Vein endothelial cell (primary cell): ENCODE results near the gene GPRC5D. TPM values are rescaled to one million over a fixed set of nuclear protein-coding genes. Genes with fewer than 3 reads are reported as not detected.

Experiments
- small RNA-seq: library from RNA; depleted of rRNA; stranded (forward); fragments of <200 nt; gene quantifications from one replicate; pipeline ENCODE3, GENCODE V24; 2012
- total RNA-seq: library from RNA; depleted of rRNA; stranded (reverse); fragments of >200 nt; gene quantifications from 2 replicates; pipeline ENCODE4 v1.2.3, GENCODE V29; 2012

GPRC5D gene
- total RNA-seq: 0.38 TPM in 1 of 2 replicates, not detected in the other

DNA sequence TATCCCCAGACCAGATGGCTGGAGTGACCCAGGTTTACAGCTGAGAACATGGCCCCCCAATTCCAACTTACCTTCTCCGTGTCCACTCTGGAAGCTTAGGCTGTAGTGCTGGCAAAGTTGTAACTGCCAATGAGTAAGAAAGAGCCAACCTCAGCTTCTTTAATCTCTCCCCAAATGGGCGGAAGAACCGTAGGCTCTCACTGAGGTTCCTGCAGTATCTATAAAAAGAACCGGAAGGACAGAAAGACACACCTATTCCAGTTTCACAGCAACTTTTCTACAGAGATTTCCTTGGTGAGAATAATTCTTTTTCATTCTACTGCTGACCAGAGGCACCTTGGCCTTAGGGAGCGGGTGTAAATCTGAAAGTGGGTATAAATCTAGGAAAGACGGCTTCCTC, at the start of gene GPRC5D:
TSS of gene GPRC5D (minus strand) at position 135 of the 400 bp plus-strand sequence. CDS start 1,786 bp downstream, outside the sequence.

DNA sequence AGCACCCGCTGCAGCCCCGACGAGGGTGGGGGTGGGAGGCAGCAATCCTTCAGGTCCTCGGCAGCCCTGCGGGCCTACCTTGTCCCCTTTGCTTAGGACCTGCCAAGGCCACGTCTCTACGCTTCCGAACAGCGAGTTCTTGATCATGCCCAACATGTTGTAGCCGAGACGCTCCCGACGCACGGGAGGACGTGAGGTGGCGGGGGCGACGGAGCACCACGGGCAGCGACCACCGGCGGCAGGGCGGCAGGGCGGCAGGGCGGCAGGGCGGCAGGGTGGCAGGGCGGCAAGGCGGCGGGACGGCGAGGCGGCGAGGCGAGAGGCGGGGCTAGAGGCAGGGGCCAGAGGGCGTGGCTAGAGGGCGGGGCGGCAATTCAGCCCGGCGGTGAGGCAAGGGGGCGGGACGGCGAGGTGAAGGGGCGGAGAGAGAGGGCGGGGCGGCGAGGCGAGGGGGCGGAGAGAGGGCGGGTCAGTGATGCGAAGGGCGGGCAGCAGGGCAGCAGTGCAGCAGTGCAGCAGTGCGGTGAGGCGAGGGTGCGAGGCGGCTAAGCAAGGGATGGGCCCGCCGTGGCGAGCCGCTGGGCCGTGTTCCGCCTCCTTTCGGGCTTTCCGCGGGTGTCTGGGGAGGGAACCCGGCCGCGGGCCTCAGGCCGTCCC, 48.1 kb upstream of the GPRC5D start, which contains the start of gene HEBP1:
TSS of gene HEBP1 (minus strand) at position 307 of the 657 bp plus-strand sequence. CDS start at position 156, 151 bp downstream.

DNA sequence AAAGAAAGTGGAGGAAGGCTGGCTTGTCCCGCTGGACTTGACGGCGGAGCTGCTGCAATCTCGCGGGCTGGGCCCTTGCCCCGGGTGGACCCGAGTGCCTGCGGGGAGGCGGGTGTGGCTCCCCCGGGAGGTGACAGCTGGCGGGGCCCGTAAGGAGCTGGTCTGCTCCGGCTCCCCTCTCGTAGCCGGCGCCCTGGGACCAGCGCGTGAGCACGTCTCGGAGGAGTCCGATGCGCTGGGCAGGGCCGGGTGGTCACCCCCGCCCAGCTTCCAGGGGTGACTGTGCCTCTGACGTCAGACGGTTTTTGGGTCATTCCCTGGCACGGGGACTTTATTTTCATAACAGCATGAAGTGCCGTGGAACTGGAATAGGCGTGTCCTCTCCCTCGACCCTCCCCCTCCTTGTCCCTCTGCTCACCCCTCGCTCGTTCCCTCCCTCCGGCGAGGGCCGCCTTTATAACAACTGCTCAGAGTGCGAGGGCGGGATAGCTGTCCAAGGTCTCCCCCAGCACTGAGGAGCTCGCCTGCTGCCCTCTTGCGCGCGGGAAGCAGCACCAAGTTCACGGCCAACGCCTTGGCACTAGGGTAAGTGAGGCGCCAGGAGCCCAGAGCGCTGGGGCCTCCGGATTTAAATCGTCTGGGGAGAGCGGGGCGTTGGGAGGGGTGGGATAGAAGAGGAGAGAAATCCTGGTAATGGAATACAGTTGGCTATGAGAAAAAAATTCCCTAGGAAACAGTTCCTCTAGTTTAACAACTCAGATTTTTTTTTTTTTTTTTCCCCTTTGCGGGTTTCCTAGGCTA, 60.7 kb downstream of the GPRC5D start, which contains the start of gene GPRC5A:
TSS of gene GPRC5A (plus strand) at position 483 of the 801 bp plus-strand sequence. CDS start 16,688 bp downstream, outside the sequence.

Small RNAs within 50 kb of the gene (small RNA-seq; reads per million reads assigned to genes)
- gene RF00604: not detected

Other genes with a start within 250 kb of the GPRC5D start
- 32.9 and 52.9 TPM in 2 replicates for gene CDKN1B, start 234.8 kb downstream of the GPRC5D start, total RNA-seq
- 31.8 and 46.7 TPM in 2 replicates for gene APOLD1, start 166.5 kb downstream of the GPRC5D start, total RNA-seq
- gene DDX47, start 138.8 kb downstream of the GPRC5D start, total RNA-seq: 66.0 and 83.0 TPM in 2 replicates
- 5.0 and 11.1 TPM in 2 replicates for gene GPRC5A, start 60.6 kb downstream of the GPRC5D start, total RNA-seq
- gene HEBP1, start 48.1 kb upstream of the GPRC5D start, total RNA-seq: 14.0 and 14.7 TPM in 2 replicates
- gene FAM234B, start 92.2 kb upstream of the GPRC5D start, total RNA-seq: 7.3 and 8.8 TPM in 2 replicates
- not detected in 2 replicates for gene GSG1, start 151.5 kb upstream of the GPRC5D start, total RNA-seq
- 127 and 448 TPM in 2 replicates for gene EMP1, start 244.6 kb upstream of the GPRC5D start, total RNA-seq